H9 (cell line): ENCODE results near the gene HS1BP3. TPM values are rescaled to one million over a fixed set of nuclear protein-coding genes. Genes with fewer than 3 reads are reported as not detected.

Source experiments
- DNase-seq: peaks from one replicate; pipeline ENCODE4 v3.0.0-alpha.2; 2017
- H2AFZ ChIP-seq: one replicate; pipeline ENCODE4 v1.6.1; 2013; ENCODE audit warnings: mild to moderate bottlenecking, low read length, control low read depth, moderate library complexity
- H2AK5ac ChIP-seq: 2 replicates; pipeline ENCODE4 v1.6.1; 2013; ENCODE audit warnings: low read length, control low read depth, mixed read lengths; ENCODE audit not compliant: insufficient read length
- H2BK120ac ChIP-seq: one replicate; pipeline ENCODE4 v1.6.1; 2013; ENCODE audit warnings: low read depth, mild to moderate bottlenecking, low read length, control low read depth, inconsistent platforms; ENCODE audit not compliant: poor library complexity, severe bottlenecking
- H2BK12ac ChIP-seq: 2 replicates; pipeline ENCODE4 v1.6.1; 2013; ENCODE audit warnings: low read length, control low read depth, mixed read lengths, low read depth; ENCODE audit not compliant: insufficient read length
- H2BK15ac ChIP-seq: 2 replicates; pipeline ENCODE4 v1.6.1; 2013; ENCODE audit warnings: low read depth, low read length, control low read depth
- H2BK20ac ChIP-seq: one replicate; pipeline ENCODE4 v1.6.1; 2013; ENCODE audit warnings: low read depth, mild to moderate bottlenecking, low read length, control low read depth, inconsistent platforms; ENCODE audit not compliant: poor library complexity, severe bottlenecking
- H2BK5ac ChIP-seq: 2 replicates; pipeline ENCODE4 v1.6.1; 2013; ENCODE audit warnings: low read length, control low read depth, mixed read lengths; ENCODE audit not compliant: insufficient read length
- H3K14ac ChIP-seq: 2 replicates; pipeline ENCODE4 v1.6.1; 2013; ENCODE audit warnings: low read length, control low read depth; ENCODE audit not compliant: insufficient read depth
- H3K18ac ChIP-seq: 2 replicates; pipeline ENCODE4 v1.6.1; 2013; ENCODE audit warnings: low read depth, mild to moderate bottlenecking, mixed read lengths, low read length, control low read depth; ENCODE audit not compliant: insufficient read length
- H3K23ac ChIP-seq: 2 replicates; pipeline ENCODE4 v1.6.1; 2013; ENCODE audit warnings: low read length, control low read depth, mixed read lengths, low read depth; ENCODE audit not compliant: insufficient read length
- H3K23me2 ChIP-seq: 2 replicates; pipeline ENCODE4 v1.6.1; 2013; ENCODE audit warnings: low read depth, mild to moderate bottlenecking, mixed read lengths, low read length, control low read depth; ENCODE audit not compliant: insufficient read length, poor library complexity, severe bottlenecking
- H3K27ac ChIP-seq: 2 replicates; pipeline ENCODE4 v1.5.1; 2013; ENCODE audit warnings: low read length, control low read depth, mixed read lengths, low read depth; ENCODE audit not compliant: insufficient read length
- H3K27me3 ChIP-seq: 2 replicates; pipeline ENCODE4 v1.6.1; 2013; ENCODE audit warnings: low read length, control low read depth, inconsistent platforms; ENCODE audit not compliant: insufficient read depth
- H3K4ac ChIP-seq: 2 replicates; pipeline ENCODE4 v1.6.1; 2013; ENCODE audit warnings: low read depth, mild to moderate bottlenecking, control low read depth, inconsistent platforms, low read length, moderate library complexity
- H3K4me1 ChIP-seq: 2 replicates; pipeline ENCODE4 v1.6.1; 2013; ENCODE audit warnings: low read length, control low read depth, inconsistent platforms; ENCODE audit not compliant: insufficient read depth
- H3K4me2 ChIP-seq: 2 replicates; pipeline ENCODE4 v1.6.1; 2013; ENCODE audit warnings: low read length, control low read depth, mixed read lengths; ENCODE audit not compliant: insufficient read length, insufficient read depth
- H3K56ac ChIP-seq: 2 replicates; pipeline ENCODE4 v1.6.1; 2013; ENCODE audit warnings: low read depth, mild to moderate bottlenecking, mixed read lengths, low read length, control low read depth; ENCODE audit not compliant: insufficient read length
- H3K79me1 ChIP-seq: 2 replicates; pipeline ENCODE4 v1.6.1; 2013; ENCODE audit warnings: low read depth, mild to moderate bottlenecking, moderate library complexity, low read length, control low read depth, inconsistent platforms; ENCODE audit not compliant: insufficient read depth, poor library complexity, severe bottlenecking
- H3K79me2 ChIP-seq: 2 replicates; pipeline ENCODE4 v1.6.1; 2013; ENCODE audit warnings: low read length, control low read depth, inconsistent platforms; ENCODE audit not compliant: insufficient read depth
- H3K9ac ChIP-seq: 2 replicates; pipeline ENCODE4 v1.6.1; 2013; ENCODE audit warnings: low read length, control low read depth, mixed read lengths; ENCODE audit not compliant: insufficient read length; ENCODE audit errors: extremely low read depth
- H3K9me3 ChIP-seq: one replicate; pipeline ENCODE4 v1.6.1; 2013; ENCODE audit warnings: low read depth, low read length, inconsistent platforms; ENCODE audit not compliant: control insufficient read depth
- H3T11ph ChIP-seq: one replicate; pipeline ENCODE4 v1.6.1; 2013; ENCODE audit warnings: mild to moderate bottlenecking, low read length, control low read depth, inconsistent platforms
- H4K20me1 ChIP-seq: one replicate; pipeline ENCODE4 v1.6.1; 2013; ENCODE audit not compliant: control insufficient read depth, insufficient read length, insufficient read depth
- H4K5ac ChIP-seq: 2 replicates; pipeline ENCODE4 v1.6.1; 2013; ENCODE audit warnings: low read depth, mild to moderate bottlenecking, mixed read lengths, low read length, control low read depth; ENCODE audit not compliant: insufficient read length
- H4K8ac ChIP-seq: replicated peaks from 2 replicates; pipeline ENCODE4 v1.6.1; 2013; ENCODE audit warnings: low read length, control low read depth, mixed read lengths, low read depth; ENCODE audit not compliant: insufficient read length
- H4K91ac ChIP-seq: 2 replicates; pipeline ENCODE4 v1.6.1; 2013; ENCODE audit warnings: low read depth, mild to moderate bottlenecking, moderate library complexity, mixed read lengths, low read length, control low read depth; ENCODE audit not compliant: insufficient read length
- H3K27ac Mint-ChIP-seq, 3 experiments: 2 replicates in 2 of 3; 3 replicates in 1 of 3; pipeline ENCODE4 v1.8.0; 2020 to 2021; ENCODE audit warnings: mixed read lengths in 3 of 3, mild to moderate bottlenecking in 1 of 3, moderate library complexity in 1 of 3
- H3K27me3 Mint-ChIP-seq: 2 replicates; pipeline ENCODE4 v1.8.0; 2021; ENCODE audit warnings: low read depth, mild to moderate bottlenecking, moderate library complexity, mixed read lengths
- H3K36me3 Mint-ChIP-seq, 3 experiments: 2 replicates in 2 of 3; 3 replicates in 1 of 3; pipeline ENCODE4 v1.8.0; 2020 to 2021; ENCODE audit warnings: low read depth in 3 of 3, mixed read lengths in 3 of 3; ENCODE audit not compliant: insufficient read depth in 1 of 3
- H3K4me1 Mint-ChIP-seq, 2 experiments: 2 replicates each; pipeline ENCODE4 v1.8.0; 2020; ENCODE audit warnings: mixed read lengths in 2 of 2
- H3K4me3 Mint-ChIP-seq, 2 experiments: 2 replicates in 1 of 2; 3 replicates in 1 of 2; pipeline ENCODE4 v1.8.0; 2020 to 2021; ENCODE audit warnings: mild to moderate bottlenecking in 2 of 2, mixed read lengths in 2 of 2, moderate library complexity in 1 of 2
- H3K9me3 Mint-ChIP-seq, 2 experiments: 2 replicates in 1 of 2; 3 replicates in 1 of 2; pipeline ENCODE4 v1.8.0; 2020; ENCODE audit warnings: mild to moderate bottlenecking in 2 of 2, mixed read lengths in 2 of 2, moderate library complexity in 1 of 2
- WGBS: extraction: QIAGEN DNeasy Blood & Tissue Kit; methylation state at CpG from one replicate; pipeline ENCODE4 v1.1.7; 2013; ENCODE audit warnings: missing lambda C conversion rate, low lambda C conversion rate, mixed read lengths; ENCODE audit not compliant: insufficient read length; ENCODE audit errors: extremely low coverage; 5-methylcytosine and 5-hydroxymethylcytosine counted together
- total RNA-seq: library from RNA; stranded (reverse); gene quantifications from 2 replicates; pipeline ENCODE4 v1.2.1, GENCODE V29; 2021
- TF ChIP-seq, protein P1 (sequence below): fragments of 200-600 bp; sonication (generic); conservative IDR thresholded peaks from 3 replicates; pipeline ENCODE4 v1.8.0; 2021; ENCODE audit warnings: antibody characterized with exemption, mild to moderate bottlenecking

HS1BP3 gene
- total RNA-seq, 1 experiment from 2014 or later, result 11.1 TPM

DNA sequence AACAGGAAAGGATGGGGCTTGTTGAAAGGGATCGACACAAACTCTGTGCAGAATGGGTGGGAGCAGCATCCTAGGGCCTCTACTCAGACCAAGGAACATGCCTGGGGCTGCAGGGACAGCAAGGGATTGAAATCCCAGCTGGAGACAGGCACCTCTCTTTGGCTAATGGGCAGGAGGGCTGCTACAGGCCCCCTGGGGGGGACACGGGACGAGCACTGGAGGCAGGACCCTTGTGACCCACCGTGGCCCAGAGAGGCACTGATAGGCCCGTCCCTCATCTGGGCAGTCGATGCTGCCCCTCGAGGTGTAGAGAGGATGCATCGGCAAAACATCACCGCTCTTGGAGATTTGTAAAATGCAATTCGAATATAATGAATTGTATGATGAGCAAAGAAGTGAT lies 5.1 kb downstream of the HS1BP3 start:
- H3K14ac ChIP-seq, result no peak overlapping the region
- H3K27me3 ChIP-seq, result no peaks in the 10 kb centered on the region
- no peak overlapping the region for H2AFZ ChIP-seq
- peaks cover 17% of the 10 kb centered on the region for H3K27me3 Mint-ChIP-seq
- no CpG with 5 or more reads among the region's 10 CpGs for WGBS
- no peak overlapping the region for H4K91ac ChIP-seq
- H2BK5ac ChIP-seq, result no peak overlapping the region
- no peaks in the 10 kb centered on the region for H3K79me1 ChIP-seq
- peaks cover 19 to 20% of the 10 kb centered on the region in 2 experiments for H3K4me1 Mint-ChIP-seq
- H2AK5ac ChIP-seq, result no peak overlapping the region
- TF ChIP-seq, protein P1, sequence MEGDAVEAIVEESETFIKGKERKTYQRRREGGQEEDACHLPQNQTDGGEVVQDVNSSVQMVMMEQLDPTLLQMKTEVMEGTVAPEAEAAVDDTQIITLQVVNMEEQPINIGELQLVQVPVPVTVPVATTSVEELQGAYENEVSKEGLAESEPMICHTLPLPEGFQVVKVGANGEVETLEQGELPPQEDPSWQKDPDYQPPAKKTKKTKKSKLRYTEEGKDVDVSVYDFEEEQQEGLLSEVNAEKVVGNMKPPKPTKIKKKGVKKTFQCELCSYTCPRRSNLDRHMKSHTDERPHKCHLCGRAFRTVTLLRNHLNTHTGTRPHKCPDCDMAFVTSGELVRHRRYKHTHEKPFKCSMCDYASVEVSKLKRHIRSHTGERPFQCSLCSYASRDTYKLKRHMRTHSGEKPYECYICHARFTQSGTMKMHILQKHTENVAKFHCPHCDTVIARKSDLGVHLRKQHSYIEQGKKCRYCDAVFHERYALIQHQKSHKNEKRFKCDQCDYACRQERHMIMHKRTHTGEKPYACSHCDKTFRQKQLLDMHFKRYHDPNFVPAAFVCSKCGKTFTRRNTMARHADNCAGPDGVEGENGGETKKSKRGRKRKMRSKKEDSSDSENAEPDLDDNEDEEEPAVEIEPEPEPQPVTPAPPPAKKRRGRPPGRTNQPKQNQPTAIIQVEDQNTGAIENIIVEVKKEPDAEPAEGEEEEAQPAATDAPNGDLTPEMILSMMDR, result no peak
- no peak overlapping the region for H3K4me2 ChIP-seq
- H3K9me3 Mint-ChIP-seq, result no peaks in the 10 kb centered on the region; a peak in 1 of 5 replicates
- no peak overlapping the region for H4K8ac ChIP-seq
- DNase-seq, result no peak
- H3K9ac ChIP-seq, result no peak overlapping the region
- no peaks in the 10 kb centered on the region for H3K9me3 ChIP-seq
- H2BK20ac ChIP-seq, result no peak overlapping the region
- no peaks in the 10 kb centered on the region for H3K79me2 ChIP-seq
- no peak overlapping the region for H3K18ac ChIP-seq
- H3T11ph ChIP-seq, result no peak overlapping the region
- H3K36me3 Mint-ChIP-seq, result peaks cover 0 to 13% (median 2%) of the 10 kb centered on the region in 3 experiments; a peak in 3 of 7 replicates
- H3K27ac Mint-ChIP-seq, result no peak overlapping the region
- no peaks in the 10 kb centered on the region for H4K20me1 ChIP-seq
- H2BK12ac ChIP-seq, result no peak overlapping the region
- H3K4me3 Mint-ChIP-seq, result no peak overlapping the region
- H4K5ac ChIP-seq, result no peak overlapping the region
- H3K23ac ChIP-seq, result no peak overlapping the region
- H2BK120ac ChIP-seq, result no peak overlapping the region
- H3K23me2 ChIP-seq, result no peaks in the 10 kb centered on the region
- H3K56ac ChIP-seq, result no peak overlapping the region
- no peak overlapping the region for H3K27ac ChIP-seq
- no peaks in the 10 kb centered on the region; the same call in 1 of the 2 replicates for H3K4me1 ChIP-seq
- no peak overlapping the region for H2BK15ac ChIP-seq
- no peak overlapping the region for H3K4ac ChIP-seq
